Mucosa of gallbladder (tissue), 1 donor: ENCODE results near the gene AKR1B15. TPM values are rescaled to one million over a fixed set of nuclear protein-coding genes. Genes with fewer than 3 reads are reported as not detected.
A peak's percentile ranks its signal among the peaks of the same experiment; 100 is the strongest.
"Not testable (repeated sequence)": the region's sequence is repeated elsewhere in the genome, so short reads cannot be mapped to it uniquely, and the experiment has no call there.

ENCODE experiments used
- DNase-seq: peaks from one replicate; pipeline ENCODE4 v3.0.0-alpha.2; 2020; ENCODE audit warnings: low spot score
- total RNA-seq: library from RNA; stranded (reverse); gene quantifications from one replicate; pipeline ENCODE4 v1.2.1, GENCODE V29; 2021
- donor health status: DM: no; HTN: no; CAD: no.

The AKR1B15 gene
- total RNA-seq, 1 donor from 2014 or later = 43.2 TPM

DNA sequence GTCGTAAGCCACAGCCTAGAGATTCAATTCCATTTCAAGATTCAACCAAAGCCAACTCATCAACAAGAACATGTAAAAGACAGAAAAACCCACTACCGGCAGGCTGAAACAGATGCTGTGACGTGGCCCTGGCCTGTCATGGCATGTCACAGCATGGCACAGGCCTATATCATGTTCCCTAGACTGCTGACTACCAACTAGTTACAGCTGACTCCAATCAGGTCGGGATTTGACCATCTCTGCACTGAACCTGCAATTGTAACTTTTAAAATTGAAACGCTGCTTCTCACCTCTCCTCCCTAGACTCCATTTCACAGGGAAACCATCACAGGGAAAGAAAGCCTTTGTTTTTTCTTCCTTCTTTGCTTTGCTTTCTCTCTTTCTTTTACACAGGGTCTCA, 12.7 kb downstream of the AKR1B15 start:
- not testable (repeated sequence) for DNase-seq

GRCh38 chr7:134562136-134562535, 13.2 kb downstream of the AKR1B15 start:
- DNase-seq = no peak

GRCh38 chr7:134563398-134563749, 14.5 kb downstream of the AKR1B15 start:
- not testable (repeated sequence) for DNase-seq

GRCh38 chr7:134565643-134566136, 16.8 kb downstream of the AKR1B15 start:
- no peak for DNase-seq

- no peak for DNase-seq
Measured at GRCh38 chr7:134567368-134567767, 18.5 kb downstream of the AKR1B15 start.

- DNase-seq = not testable (repeated sequence)
Measured at GRCh38 chr7:134569962-134570361, 21.1 kb downstream of the AKR1B15 start.

GRCh38 chr7:134571101-134571500, 22.2 kb downstream of the AKR1B15 start:
- no peak for DNase-seq

- no peak for DNase-seq
Measured at GRCh38 chr7:134571746-134572461, 23.0 kb downstream of the AKR1B15 start.

GRCh38 chr7:134574322-134574721, 25.4 kb downstream of the AKR1B15 start:
- DNase-seq = no peak

DNA sequence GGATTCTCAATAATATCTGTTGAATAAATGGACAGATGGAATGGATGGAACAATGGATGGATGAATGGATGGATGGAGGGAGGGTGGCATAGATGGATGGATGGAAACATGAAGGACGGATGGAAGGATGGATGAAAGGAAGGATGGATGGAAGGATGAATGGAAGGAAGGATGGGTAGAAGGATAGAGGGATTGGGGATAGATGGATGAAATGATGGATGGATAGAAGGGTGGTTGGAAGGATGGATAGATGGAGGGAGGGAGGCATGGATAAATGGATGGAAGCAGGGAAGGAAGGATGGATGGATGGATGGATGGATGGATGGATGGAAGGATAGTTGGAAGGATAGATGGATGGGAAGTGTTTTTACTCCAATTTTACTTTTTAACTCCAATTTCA, 35.4 kb downstream of the AKR1B15 start:
- DNase-seq = no peak

DNA sequence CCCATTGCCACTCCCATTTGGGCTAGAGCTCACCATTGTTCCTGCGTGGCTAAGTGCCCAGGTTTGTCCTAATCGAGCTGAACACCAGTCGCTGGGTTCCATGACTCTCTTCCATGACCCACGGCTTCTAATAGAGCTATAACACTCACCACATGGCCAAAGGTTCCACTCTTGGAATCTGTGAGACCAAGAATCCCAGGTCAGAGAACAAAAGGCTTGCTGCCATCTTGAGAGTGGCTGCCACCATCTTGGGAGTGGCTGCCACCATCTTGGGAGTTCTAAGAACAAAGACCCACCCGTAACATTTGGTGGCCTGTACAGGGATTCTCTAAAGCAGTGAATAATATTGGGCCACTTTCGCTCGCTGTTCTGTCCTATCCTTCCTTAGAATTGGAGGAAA, 37.0 kb downstream of the AKR1B15 start:
- DNase-seq = no peak

DNA sequence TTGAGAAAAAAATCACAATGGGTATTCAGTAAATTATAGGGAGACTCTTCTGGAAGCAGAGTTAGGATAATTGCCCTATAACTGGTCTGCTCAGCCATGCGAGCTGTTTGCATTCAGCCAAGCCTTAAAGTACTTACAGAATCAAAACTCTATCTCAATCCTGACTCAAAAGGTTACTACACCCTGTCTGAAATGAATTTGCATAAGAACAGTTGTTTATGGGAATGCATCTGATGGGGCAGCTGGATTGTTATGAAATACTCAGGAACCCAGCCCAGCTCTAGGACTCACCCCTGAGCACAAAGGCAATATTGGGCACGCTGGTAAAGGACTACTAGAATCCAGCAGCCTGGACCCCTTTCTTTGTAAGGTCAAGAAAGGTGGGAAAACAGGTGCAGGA, 38.8 kb downstream of the AKR1B15 start:
- no peak for DNase-seq

- no peak for DNase-seq
Measured at GRCh38 chr7:134589491-134589941, 40.6 kb downstream of the AKR1B15 start.

- peak; percentile 86 for DNase-seq
Measured at GRCh38 chr7:134593530-134594392, 44.9 kb downstream of the AKR1B15 start.

DNA sequence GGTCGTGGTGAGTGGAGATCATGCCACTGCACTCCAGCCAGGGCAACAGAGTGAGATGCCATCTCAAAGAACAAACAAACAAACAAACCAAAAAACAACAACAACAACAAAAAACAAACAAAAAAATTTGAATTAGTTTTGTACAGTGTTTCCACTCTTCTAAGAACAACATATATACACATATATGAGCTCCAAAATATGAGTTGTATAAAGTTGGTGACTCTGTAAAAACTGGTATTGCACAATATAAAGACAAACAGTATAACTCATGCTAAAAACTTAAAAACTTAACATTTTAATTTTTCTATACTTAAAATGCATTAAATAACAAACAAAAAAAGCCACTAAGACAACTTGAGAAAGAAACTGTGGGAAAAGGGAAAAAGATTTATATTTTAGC, 46.0 kb downstream of the AKR1B15 start:
- no peak for DNase-seq

DNA sequence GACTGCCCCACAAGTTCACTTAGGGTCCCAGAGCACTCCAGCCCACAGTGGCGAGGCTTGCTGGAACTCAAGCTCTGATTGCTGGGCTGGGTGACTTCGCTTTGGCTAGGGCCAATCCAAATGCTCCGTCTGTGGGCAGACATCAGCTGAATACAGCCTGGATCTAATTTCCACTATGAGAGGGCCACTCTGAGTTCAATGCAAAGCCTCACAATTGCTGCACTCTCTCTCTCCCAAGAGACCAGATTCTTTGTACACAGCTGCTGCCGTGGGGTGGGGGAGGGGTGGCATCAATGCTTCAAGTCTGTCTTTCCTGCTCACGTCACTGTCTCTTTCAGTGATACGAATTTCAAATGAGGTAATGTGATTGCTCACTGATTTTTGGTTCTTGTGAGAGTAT, 50.5 kb downstream of the AKR1B15 start:
- no peak for DNase-seq

- DNase-seq = no peak
Measured at GRCh38 chr7:134601459-134601858, 52.5 kb downstream of the AKR1B15 start.

DNA sequence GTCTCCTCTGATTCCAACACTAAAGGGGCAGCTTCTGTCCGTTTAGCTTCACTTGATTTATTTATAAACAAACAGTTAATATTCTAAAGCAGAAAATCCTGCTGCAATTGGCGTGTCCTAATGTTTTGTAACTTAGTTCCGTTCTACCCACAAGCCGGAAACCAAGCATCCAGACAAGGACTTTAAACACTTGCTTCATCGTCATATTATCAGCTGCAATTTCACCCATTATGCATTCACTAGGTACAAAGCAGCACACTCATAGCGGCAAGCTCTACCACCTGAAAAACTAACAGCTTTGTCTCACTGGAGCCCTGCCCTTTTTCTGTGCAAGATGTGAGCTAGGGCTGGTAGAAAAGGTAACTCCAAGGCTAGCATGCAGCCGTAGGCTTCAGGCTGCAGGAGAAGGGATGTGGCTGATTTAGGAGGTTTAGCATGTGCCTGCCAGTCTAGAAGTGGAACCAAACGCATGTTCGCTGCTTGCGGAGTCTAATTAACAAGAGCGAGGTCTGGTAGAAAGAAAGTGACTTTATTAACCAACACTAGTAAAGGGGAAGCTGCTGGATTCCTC, 54.1 kb downstream of the AKR1B15 start:
- DNase-seq = peak; percentile 17

GRCh38 chr7:134605978-134606923, 57.3 kb downstream of the AKR1B15 start:
- peak; percentile 67 for DNase-seq

DNA sequence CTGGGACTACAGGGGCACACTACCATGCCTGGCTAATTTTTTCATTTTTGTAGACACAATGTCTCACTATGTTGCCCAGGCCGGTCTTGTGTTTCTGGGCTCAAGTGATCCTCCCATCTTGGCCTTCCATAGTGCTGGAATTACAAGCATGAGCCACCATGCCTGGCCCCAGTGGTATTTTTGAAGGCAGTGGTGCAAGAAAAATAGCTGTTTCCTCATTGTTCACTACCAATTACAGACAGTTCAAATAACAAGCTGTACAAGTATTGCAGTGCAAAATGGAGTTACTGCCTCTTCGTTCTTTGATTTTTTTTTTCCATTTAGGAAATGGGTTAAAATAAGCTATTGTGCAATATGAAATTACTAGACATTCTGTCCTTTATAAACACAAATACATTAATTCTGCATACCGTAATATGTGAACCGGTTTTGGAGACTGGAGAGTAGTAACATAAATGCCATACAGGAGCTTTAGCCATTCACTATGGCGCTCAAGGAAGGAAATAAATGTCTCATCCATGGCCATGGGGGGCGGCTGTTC, 62.8 kb downstream of the AKR1B15 start:
- no peak for DNase-seq

DNA sequence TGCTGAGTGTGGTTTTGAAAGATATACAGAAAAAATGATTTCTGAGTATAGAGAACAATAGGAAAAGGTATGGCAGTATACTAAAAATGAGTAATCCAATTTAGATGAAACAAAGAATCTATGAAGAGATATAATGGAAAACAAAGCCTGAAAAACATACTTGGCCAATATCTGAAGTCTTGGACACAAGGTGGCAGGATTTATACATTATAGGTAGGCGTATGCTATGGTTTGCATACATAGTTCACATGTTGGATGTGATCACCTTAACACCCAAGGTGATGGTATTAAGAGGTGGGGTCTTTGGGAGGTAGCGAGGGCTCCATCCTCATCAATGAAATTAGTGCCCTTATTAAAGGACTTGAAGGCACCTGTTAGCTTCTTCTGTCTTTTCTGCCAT, 63.3 kb downstream of the AKR1B15 start:
- DNase-seq = no peak
